Fibroblast of the aortic adventitia (primary cell): Measurements from ENCODE around the gene NELFCD. TPM values are rescaled to one million over a fixed set of nuclear protein-coding genes. Genes with fewer than 3 reads are reported as not detected.
A peak's percentile ranks its signal among the peaks of the same experiment; 100 is the strongest.
"Not testable (repeated sequence)": the region's sequence is repeated elsewhere in the genome, so short reads cannot be mapped to it uniquely, and the experiment has no call there.

Source experiments
- DNase-seq: peaks from one replicate; pipeline ENCODE4 v3.0.0-alpha.2; 2010; ENCODE audit warnings: low read depth
- H3K4me3 ChIP-seq: 2 replicates; pipeline ENCODE4 v1.5.1; 2011; ENCODE audit warnings: low read depth, mild to moderate bottlenecking, control low read depth, low read length, moderate library complexity
- total RNA-seq: library from RNA; depleted of rRNA; stranded (reverse); fragments of >200 nt; gene quantifications from 2 replicates; pipeline ENCODE4 v1.2.3, GENCODE V29; 2012; ENCODE audit warnings: low replicate concordance
- TF ChIP-seq, protein P1 (sequence below): IDR thresholded peaks from 2 replicates; pipeline ENCODE4 v1.5.1; 2011; ENCODE audit warnings: mild to moderate bottlenecking, low read length, control low read depth, inconsistent platforms; ENCODE audit not compliant: insufficient read depth

NELFCD gene
- total RNA-seq, 1 donor = 46.1 TPM

DNA sequence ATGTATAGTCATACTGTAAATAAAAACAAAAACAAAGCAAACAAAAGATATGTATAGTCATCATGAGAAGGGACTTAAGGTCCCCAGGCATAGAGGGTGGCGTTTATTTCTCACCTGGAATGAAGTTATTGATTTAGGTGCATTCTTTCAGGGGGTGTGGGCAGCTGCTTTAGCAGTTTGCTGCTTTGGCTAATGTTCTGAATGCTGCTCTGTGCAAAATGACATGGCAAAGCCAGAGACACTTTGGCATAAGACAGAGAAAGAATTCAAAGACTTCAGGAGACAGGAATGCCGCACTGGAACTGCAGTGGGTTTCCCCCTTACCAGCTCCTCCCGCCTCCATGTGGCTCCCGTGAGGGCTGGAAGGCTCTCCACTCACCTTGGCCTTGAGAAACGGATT lies 36.4 kb upstream of the NELFCD start:
- no peak overlapping the region for H3K4me3 ChIP-seq
- DNase-seq = no peak
- TF ChIP-seq, protein P1, sequence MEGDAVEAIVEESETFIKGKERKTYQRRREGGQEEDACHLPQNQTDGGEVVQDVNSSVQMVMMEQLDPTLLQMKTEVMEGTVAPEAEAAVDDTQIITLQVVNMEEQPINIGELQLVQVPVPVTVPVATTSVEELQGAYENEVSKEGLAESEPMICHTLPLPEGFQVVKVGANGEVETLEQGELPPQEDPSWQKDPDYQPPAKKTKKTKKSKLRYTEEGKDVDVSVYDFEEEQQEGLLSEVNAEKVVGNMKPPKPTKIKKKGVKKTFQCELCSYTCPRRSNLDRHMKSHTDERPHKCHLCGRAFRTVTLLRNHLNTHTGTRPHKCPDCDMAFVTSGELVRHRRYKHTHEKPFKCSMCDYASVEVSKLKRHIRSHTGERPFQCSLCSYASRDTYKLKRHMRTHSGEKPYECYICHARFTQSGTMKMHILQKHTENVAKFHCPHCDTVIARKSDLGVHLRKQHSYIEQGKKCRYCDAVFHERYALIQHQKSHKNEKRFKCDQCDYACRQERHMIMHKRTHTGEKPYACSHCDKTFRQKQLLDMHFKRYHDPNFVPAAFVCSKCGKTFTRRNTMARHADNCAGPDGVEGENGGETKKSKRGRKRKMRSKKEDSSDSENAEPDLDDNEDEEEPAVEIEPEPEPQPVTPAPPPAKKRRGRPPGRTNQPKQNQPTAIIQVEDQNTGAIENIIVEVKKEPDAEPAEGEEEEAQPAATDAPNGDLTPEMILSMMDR = no peak

DNA sequence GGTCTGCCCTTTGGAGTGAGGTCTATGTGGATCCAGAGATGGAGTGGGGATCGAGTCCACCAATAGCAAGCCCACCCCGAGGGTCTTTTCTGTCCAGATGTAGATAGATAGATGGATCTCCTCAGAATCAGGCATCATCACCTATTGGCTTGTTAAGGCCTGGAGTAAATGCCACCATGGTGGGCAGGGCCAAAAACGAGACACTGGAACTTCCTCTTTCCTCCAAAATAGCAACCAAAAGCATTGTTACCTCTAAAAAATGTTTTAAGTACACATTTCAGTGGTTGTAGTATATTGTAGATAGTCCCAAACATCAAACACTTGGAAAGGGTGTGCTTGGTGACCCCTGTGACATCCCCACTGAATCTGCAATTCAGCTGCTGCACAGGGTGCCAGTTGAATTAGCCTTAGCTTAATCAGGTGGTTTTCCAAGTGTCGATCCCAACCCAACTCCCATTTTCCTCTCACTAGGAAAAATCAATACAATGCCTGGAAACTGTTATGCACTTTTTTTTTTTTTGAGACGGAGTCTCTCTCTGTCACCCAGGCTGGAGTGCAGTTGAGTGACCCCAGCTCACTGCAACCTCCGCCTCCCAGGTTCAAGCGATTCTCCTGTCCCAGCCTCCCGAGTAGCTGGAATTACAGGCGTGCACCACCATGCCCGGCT lies 35.0 kb upstream of the NELFCD start:
- DNase-seq = no peak
- no peak overlapping the region for H3K4me3 ChIP-seq
- TF ChIP-seq, protein P1 = no peak

DNA sequence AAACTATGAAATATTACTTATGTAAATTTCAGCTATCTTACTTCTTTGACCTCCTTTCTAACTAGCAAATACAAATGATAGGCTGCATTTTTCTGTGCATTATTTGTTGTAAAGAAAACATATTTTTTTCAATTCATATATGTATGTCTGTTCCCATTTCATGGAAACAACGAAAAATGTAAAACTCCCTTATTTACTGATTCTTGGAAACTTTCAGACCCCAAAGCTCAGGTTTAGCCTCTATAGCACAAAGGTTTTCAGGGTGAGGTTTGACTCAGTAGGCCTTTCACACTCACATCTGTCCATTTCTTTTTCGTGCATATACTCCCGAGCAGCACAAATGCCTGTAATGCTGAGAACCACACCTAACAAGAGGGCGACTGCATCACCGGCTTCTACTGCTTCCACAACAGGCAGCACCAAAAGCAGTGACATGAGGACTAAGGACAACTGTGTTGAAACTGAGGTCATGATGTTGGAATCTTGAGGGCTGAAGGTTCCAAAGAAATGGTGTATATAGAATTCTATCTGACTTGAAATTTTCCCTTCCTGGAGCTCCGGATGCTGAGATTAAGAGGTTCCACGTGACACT lies 33.2 kb upstream of the NELFCD start:
- not testable (repeated sequence) for H3K4me3 ChIP-seq, DNase-seq

DNA sequence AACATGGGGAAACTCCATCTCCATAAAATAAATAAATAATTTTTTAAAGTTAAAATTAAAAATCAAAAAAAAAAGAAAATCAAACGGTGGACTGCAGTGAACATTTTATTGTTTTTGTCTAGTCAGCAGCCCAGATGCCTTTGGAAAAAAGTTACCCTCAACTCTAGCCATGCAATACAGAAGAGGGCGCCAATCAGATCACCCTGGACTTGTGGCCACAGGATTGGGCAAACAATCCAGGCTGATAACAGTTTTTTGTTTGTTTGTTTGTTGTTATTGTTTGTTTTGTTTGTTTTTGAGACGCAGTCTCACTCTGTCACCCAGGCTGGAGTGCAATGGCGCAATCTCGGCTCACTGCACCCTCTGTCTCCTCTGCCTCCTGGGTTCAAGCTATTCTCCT lies 30.5 kb upstream of the NELFCD start:
- no peak for DNase-seq
- no peak overlapping the region for H3K4me3 ChIP-seq
- TF ChIP-seq, protein P1 = no peak

DNA sequence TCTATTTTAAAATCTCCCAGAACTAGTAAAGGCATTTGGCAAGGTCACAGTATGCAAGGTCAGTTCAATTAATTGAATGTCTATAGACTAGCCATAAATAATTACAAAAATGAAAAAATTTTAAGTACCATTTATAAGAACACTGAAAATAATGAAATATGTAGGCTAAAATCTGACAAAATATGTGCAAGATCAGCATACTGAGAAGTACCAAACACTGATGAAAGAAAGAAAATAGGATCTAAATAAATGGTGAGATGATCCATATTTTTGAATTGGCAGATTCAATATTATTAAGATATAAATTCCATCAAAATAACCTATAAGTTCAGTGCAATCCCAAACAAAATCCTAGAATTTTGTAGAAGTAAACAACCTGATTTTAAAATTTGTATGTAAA lies 28.0 kb upstream of the NELFCD start:
- DNase-seq = no peak
- H3K4me3 ChIP-seq = no peak overlapping the region
- TF ChIP-seq, protein P1 = no peak

DNA sequence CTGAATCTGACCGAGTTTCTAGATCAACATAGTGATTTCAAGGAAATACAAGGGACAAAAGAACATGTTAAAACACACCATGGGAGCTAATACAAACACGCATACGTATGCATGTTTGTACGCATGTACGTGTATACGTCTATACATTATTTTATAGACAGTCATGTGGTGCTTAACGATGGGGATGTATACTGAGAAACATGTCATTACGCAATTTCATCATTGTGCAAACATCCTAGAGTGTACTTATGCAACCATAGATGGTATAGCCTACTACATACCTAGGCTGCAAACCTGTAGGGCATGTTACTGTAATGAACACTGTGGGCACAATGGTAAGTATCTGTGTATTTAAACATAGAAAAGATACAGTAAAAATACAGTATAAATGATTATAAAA lies 25.0 kb upstream of the NELFCD start:
- no peak for DNase-seq
- no peak overlapping the region for H3K4me3 ChIP-seq
- TF ChIP-seq, protein P1 = no peak

DNA sequence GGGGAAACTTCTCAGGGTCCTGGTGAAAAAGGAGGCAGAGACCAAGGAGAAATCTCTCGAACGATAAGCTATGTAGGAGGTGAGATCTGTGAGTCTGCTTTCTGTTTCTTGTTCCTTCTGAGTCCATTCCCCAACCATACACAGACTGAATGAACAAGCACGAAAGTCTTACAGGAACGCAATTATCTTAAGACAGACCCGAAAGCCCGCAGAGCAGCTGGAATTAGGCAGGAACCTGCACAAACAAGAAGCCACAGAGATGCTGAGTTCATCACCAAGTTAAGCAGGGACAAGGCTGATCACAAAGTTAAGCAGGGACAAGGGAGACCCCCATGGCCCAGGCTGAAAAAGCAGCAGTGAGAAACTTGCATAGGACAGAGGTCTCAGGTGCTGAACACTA lies 21.4 kb upstream of the NELFCD start:
- TF ChIP-seq, protein P1 = no peak
- H3K4me3 ChIP-seq = no peak overlapping the region
- DNase-seq = peak; percentile 2
